LHCN-M2 (cell line): ENCODE data around the gene GEMIN7. TPM values are rescaled to one million over a fixed set of nuclear protein-coding genes. Genes with fewer than 3 reads are reported as not detected.
A peak's percentile ranks its signal among the peaks of the same experiment; 100 is the strongest.
"Not testable (repeated sequence)": the region's sequence is repeated elsewhere in the genome, so short reads cannot be mapped to it uniquely, and the experiment has no call there.

Experiments used
- DNase-seq: peaks from one replicate; pipeline ENCODE4 v3.0.0-alpha.2; 2012; ENCODE audit warnings: low read depth
- total RNA-seq: library from RNA; depleted of rRNA; stranded (reverse); fragments of >200 nt; gene quantifications from 2 replicates; pipeline ENCODE4 v1.2.3, GENCODE V29; 2014

The GEMIN7 gene
- total RNA-seq, 1 experiment from 2014 or later: 44.9 TPM

DNA sequence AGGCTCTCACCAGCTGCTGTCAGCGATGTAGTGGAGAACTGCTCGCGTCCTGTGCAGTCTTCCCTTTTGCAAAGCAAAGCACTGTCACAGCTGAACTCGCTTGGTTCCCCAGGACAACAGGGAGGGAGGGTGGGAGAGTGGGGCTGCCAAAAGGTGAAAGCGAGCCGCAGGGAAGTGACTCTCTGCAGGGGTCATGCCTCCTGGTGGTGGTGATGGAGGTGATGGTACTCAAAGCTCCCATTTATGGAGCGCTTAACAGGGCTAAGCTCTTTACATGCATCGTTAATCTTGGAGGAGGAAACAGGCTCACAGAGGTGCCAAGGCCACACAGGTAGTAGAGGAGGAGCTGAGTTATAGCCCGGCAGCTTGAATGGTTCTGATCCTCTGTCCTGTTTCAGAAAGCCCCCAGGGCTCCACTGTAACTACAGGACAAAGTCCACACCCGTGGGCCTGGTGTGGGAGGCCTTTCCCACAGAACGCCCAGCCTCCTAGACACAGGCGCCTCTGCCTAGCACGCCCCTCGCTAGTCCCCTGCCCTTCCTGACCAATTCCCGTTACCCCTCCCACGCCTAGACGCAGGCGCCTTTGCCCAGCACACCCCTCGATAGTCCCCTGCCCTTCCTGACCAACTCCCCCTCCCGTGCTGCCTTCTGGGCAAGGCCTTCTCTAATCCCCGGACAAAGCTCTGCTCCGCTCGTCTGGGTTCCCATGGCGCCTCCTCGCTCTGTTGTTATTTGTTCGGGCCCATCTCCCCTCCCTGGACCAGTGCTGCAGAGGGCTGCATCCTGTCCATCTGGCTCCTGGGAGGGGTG, 24.7 kb downstream of the GEMIN7 start:
- no peak for DNase-seq

DNA sequence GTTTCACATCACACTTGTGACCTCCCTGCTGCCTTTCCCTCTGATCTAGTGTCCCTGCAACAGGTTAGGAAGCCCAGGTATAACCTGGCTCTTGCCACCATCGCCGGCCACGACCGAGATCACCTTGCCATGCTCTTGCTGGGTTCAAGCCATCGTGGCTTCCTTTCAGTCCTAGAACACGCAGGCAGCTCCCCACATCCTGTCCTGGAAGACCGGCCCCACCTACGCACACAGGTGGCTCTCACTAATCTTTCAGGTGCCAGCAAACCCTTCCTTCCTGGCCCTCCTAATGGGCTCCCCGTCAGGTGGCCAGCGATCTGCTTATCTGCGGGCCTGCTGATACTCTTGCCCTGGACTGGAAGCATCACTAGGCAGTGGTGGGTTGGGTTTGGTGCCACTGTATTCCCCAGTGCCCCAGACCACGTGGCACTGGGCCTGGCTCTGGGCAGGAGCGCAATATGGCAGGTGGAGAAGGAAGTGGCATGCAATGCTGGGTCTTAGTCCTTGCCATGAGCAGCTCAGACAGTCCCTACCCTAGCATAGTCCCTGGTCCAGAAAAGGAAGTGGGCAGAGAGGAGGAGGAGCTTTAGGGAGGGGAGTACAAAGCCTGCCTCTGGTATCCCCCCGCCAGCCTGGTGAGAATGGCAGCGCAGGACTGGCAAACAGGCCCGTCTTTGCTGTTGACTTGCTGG, 25.7 kb downstream of the GEMIN7 start:
- DNase-seq: no peak

- not testable (repeated sequence) for DNase-seq
Observed at GRCh38 chr19:45106363-45106762, 27.3 kb downstream of the GEMIN7 start.

GRCh38 chr19:45107621-45108150, 28.6 kb downstream of the GEMIN7 start:
- DNase-seq: no peak

DNA sequence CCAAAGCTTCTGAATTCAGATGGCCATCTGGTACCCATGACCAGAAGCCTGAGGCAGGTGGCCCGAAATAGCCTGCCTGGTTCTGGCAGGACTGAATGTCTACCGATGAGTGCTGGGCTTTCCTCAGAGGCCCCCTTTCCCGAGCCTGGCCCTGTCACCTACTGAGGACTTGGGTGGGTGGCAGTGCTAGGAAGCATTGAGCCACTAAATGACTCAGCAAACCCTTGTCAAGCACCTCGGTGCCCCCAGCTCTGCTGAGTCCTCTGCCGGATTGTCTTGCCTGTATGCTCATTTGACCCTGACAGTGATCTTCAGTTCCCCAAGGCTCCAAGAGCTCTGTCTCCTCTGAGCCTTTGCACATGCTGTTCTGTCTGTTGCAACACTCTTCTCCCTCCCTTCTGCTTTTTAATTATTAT, 31.8 kb downstream of the GEMIN7 start:
- no peak for DNase-seq

DNA sequence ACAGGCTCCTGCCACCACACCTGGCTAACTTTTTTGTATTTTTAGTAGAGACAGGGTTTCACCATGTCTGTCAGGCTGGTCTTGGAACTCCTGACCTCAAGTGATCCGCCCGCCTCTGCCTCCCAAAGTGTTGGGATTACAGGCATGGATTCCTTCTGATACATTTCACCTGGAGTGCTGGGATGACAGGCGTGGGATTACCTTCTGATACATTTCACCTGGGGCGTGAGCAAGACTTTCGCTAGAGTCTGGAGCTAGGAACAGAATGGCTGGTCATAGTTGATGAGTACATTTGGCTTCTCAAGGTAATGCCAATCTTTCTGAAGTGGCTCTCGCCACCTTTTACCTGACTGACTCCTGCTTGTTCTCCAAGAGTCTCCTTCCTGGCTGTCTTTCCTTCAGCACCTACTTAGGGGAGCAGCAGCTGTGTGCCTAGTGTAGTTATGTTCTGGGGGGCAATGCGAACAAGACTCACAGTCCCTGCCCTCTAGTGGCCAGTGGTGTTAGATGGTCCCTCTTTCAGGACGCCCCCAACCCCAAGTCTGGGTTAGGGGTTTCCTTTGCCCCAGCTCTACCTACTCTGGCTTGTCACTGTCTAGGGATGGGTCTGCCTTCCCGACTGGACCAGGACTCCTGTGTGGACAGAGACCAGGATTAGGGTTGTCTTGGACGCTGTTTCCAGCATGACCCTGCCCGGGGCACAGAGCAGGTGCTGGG, 33.2 kb downstream of the GEMIN7 start:
- no peak for DNase-seq

DNA sequence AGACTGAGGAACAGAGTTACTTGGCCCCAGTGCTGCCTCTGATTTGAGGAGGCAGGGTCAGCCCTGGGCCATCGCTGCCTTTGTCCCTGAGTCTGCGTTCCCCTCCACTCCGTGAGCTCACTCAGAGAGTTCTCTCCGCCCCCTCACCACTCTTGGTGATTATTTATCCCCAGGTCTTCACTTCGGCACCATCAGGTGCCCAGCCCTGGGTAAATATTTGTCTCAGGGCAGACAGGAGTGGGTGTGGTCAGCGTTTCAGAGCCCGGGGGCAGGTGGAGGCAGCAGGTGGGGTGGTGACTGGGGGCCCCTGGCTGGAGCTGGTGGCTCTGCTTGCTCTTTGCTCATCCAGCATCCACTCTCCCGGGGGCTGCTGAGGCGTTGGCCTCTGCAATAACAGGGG, 34.6 kb downstream of the GEMIN7 start:
- DNase-seq: no peak

DNA sequence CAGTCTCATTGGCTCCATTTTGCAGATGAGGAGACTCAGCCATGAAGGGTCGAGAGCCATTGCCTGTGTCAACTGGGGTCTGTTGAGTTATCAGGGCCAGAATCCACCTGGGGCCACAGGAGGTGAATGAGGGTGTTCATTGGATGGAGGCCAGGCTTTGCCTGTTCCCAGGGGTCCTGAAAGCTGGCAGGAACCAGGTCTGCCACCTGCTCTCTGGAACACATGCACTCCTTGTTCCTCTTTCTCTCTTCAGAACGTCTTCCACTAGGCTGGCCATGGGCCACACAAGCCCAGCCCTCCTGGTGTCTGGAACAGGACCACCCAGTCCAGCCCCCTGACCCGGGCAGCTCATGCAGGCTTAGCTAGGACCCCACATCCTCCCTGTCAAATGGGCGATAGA, 35.1 kb downstream of the GEMIN7 start:
- DNase-seq: no peak

DNA sequence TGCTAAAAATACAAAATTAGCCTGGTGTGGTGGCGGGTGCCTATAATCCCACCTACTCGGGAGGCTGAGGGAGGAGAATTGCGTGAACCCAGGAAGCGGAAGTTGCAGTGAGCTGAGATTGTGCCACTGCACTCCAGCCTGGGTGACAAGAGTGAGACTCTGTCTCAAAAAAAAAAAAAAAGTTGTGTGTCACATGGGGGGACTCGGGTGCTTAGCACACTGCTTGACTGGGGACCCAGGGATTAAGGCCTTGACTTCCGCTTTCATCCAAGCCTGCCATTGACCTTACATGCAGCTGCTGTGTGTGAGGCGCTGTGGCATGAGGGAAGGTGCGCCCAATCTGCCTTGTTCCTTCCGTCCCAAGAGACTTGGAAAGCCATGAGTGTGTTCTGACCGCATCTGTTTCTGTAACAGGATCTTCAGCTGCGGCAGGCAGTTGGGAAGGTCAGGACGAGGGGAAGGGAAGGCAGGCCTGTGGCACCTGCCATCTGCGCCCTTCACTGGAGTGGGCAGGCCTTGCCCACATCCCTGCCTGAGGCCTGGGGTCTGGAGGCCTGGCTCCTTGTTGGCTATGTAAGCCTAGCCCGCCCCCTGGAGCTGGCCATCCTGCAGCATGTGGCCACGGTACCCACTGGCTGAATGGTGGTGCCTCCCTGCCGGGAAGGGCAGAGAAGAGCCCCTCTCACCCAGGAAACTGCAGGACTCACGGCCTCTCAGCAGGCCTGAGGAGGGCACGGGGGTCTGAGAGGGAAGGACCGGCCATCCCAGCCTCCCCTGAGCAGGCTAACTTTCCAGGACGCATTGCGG, 37.0 kb downstream of the GEMIN7 start:
- DNase-seq: peak; percentile 99

- DNase-seq: no peak
Observed at GRCh38 chr19:45117167-45117594, 38.1 kb downstream of the GEMIN7 start.

- no peak for DNase-seq
Observed at GRCh38 chr19:45117671-45118070, 38.6 kb downstream of the GEMIN7 start.

GRCh38 chr19:45118106-45118505, 39.0 kb downstream of the GEMIN7 start:
- no peak for DNase-seq

- peak; percentile 58 for DNase-seq
Observed at GRCh38 chr19:45118591-45119355, 39.7 kb downstream of the GEMIN7 start.

- DNase-seq: no peak
Observed at GRCh38 chr19:45119582-45119981, 40.5 kb downstream of the GEMIN7 start.

- DNase-seq: no peak
Observed at GRCh38 chr19:45121827-45122345, 42.8 kb downstream of the GEMIN7 start.

DNA sequence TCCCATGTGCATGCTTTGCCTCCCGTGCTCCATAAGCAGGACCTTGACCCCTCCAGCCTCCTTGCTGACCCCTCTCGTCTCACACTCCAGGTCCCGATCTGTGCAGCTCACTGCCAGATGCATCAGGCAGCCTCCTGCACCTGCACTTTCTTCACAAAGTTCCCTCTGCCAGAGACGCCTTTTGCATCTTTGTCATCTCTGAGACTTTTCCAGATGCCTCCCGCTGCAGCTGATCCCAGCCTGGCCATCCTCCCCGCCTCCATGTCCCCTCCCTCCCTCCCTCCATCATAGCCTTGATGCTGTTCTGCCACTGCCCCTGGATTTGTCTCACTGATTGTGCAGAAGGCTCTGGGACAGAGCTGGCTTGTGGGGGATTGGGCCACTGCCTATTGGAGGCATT, 43.8 kb downstream of the GEMIN7 start:
- DNase-seq: no peak

DNA sequence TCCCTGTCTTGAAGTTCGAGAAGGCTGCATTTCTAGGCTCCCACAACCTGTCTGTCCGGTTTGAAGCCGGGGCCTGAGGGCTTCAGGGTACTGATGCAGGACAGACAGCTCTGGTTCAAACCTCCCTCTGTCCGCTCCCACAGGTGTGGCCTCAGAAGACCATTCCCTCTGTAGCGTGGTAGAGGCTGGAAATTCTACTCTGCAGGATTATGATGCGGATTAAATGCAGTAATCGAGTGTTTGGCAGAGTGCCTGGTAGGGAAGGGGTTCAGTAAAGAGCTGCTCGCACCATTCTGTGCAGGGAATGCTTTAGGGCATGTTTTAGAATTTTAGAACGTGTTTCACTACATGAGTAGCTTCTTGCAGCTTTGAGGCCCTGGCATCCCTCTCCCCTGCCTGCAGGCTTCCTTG, 44.4 kb downstream of the GEMIN7 start:
- DNase-seq: no peak

DNA sequence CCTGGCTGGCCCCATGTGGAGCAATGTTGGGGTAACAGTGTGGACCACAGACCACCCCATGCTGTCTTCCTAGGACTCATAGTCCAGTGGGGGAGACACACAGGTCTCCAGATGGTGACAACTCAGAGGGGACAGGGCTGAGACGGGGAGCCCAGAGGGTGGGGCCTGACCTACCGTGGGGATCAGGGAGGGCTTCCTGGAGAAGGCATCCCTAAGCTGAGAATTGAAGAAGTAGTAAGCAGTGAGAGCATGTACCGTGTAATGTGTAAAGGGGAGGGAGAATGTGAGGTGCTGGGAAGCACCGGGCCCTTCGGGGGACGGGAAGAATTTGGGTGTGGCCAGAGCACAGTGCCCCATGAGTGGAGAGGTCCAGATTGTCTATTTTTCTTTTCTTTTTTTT, 45.0 kb downstream of the GEMIN7 start:
- DNase-seq: no peak

DNA sequence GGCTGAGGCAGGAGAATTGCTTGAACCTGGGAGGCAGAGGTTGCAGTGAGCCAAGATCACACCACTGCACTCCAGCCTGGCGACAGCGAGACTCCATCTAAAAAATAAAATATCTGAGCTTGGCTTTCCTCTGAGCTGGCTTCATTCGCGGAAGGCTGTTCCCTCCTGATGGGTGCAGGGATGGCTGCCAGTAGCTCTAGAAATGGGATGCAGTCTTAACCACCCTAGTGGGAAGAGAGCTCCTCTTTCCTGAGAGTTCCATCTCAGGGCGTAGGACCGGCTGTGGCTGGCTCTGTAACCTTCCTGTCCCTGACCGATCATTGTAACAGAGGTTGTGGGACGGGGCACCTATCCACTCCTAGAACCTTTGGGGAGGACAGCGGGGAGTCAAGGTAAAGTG, 46.3 kb downstream of the GEMIN7 start:
- DNase-seq: no peak

- peak; percentile 52 for DNase-seq
Observed at GRCh38 chr19:45125975-45126493, 47.0 kb downstream of the GEMIN7 start.
